ENCODE measurements around the gene EZR. TPM values are rescaled to one million over a fixed set of nuclear protein-coding genes. Genes with fewer than 3 reads are reported as not detected.
"Not testable (repeated sequence)": the region's sequence is repeated elsewhere in the genome, so short reads cannot be mapped to it uniquely, and the experiment has no call there.

EZR gene
- total and polyA plus RNA-seq, 2 experiments from 2014 or later: 399 to 623 TPM

DNA sequence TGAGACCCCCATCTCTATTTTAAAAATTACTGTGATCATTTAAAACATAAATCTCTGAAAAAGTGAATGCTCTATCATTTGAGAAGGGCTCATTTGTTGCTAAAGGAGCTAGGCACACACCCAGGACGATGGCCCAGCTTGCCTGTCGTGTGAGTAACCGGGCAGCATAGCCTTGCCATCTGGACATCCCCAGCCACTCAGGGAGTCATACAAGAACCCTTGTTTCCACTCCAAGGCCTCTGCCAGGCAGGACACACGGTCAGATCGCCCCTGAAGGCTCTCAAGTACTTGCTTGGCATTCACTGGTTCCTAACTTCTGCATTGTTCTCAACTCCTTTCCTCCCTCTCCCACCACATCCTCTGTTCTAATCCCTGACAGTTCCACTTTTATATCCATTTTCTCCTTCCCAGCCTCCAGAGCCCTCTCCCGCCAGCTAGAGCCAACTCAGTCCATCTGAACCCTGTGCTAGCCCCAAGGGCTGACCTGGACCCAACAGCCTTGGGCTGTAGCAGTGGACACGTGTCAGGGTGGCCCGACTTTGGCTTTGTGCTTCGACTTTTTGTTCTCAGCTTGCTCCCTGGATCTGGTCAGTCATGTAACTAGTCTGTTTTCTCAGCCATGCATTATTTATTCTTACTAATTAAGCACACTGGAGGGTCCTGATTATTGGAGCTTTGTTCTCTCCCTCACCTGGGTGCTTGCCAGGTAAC, 15.7 kb upstream of the EZR start:
- DNase-seq (ENCODE audit: low spot score): no peak
- no peaks in the 10 kb centered on the region for H4K20me1 ChIP-seq (ENCODE audit: insufficient read depth, poor library complexity, severe bottlenecking)
- 79% methylated on average over 9 of the region's 9 CpGs for WGBS (ENCODE audit: low lambda C conversion rate, missing lambda C conversion rate)

DNA sequence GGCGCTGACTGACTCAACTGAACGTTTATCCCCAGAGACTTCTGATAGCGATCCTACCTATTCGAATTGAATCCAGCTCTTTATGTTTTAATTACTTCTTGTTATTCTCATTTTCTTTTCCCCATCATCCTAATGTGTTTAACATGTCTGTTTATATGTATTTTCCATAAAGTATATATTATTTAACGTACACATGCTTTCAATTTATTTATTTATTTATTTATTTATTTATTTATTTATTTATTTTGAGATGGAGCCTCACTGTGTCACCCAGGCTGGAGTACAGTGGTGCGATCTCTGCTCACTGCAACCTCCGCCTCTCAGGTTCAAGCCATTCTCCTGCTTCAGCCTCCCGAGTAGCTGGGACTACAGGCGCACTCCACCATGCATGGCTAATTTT, 13.6 kb upstream of the EZR start:
- 95% methylated on average over 9 of the region's 9 CpGs for whole genome bisulfite sequencing (ENCODE audit: low lambda C conversion rate, missing lambda C conversion rate)
- H3K79me2 ChIP-seq; H3K9me3 ChIP-seq (ENCODE audit: low read depth); DNase-seq (ENCODE audit: low spot score); H3K27ac ChIP-seq; H3K36me3 ChIP-seq (replicated peaks; ENCODE audit: insufficient read depth, low read depth); H3K9me2 ChIP-seq (replicated peaks; ENCODE audit: insufficient read depth); H3K4me3 ChIP-seq; H2AFZ ChIP-seq; H4K20me1 ChIP-seq (ENCODE audit: insufficient read depth, poor library complexity, severe bottlenecking); H3K4me2 ChIP-seq; H3K27me3 ChIP-seq: not testable (repeated sequence)
- H3K4me1 ChIP-seq (ENCODE audit: insufficient read depth): peaks cover 15% of the 10 kb centered on the region

More for the DNA sequence above, 15.7 kb upstream of the EZR start:
- Histone ChIP-seq H3K27ac (peak overlapping the region; percentile 89), H3K9me2 (replicated peaks; ENCODE audit: insufficient read depth) (no peaks in the 10 kb centered on the region), H3K4me2 (peak overlapping the region; percentile 66), H3K9me3 (ENCODE audit: low read depth) (no peaks in the 10 kb centered on the region), H3K27me3 (no peaks in the 10 kb centered on the region), H3K4me3 (no peak overlapping the region), H3K4me1 (ENCODE audit: insufficient read depth) (peaks cover 15% of the 10 kb centered on the region), H3K36me3 (replicated peaks; ENCODE audit: insufficient read depth, low read depth) (no peaks in the 10 kb centered on the region), H2AFZ (peak overlapping the region; percentile 18), H3K79me2 (no peaks in the 10 kb centered on the region)
- no peak for TF ChIP-seq EZH2 (IDR thresholded peaks at IDR 0.05; ENCODE audit: borderline replicate concordance)
- no peak for TF ChIP-seq EZH2phosphoT487 (IDR thresholded peaks at IDR 0.05; ENCODE audit: low read depth, severe bottlenecking, unreplicated experiment)
- TF ChIP-seq CTCF (IDR thresholded peaks at IDR 0.05; ENCODE audit: poor library complexity): no peak

DNA sequence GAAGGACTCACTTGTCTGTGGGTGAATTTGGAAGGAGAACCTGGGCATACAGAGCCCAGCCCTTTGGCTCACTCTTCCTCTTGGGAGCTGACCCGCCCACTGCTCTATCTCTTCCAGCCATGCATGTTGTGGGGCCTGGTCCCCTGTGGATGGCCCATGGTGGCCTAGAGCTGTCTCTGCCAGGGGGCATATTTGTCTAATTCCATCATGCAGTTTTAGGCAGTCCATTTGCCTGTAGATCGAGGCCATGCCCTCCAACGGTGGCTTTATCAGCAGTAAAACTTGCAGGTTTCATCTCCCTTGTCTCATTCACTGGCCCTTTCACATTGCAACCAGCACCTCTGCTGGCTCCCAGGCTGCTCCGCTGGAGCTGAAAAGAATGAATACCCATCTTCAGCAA, 12.9 kb upstream of the EZR start:
- H3K4me1 ChIP-seq (ENCODE audit: insufficient read depth): peaks cover 15% of the 10 kb centered on the region
- no peaks in the 10 kb centered on the region for H3K9me3 ChIP-seq (ENCODE audit: low read depth)
- no peaks in the 10 kb centered on the region for H3K9me2 ChIP-seq (replicated peaks; ENCODE audit: insufficient read depth)
- TF ChIP-seq CTCF (IDR thresholded peaks at IDR 0.05; ENCODE audit: poor library complexity): no peak
- no peak for TF ChIP-seq EZH2 (IDR thresholded peaks at IDR 0.05; ENCODE audit: borderline replicate concordance)
- no peak for TF ChIP-seq EZH2phosphoT487 (IDR thresholded peaks at IDR 0.05; ENCODE audit: low read depth, severe bottlenecking, unreplicated experiment)
- no peak overlapping the region for H2AFZ ChIP-seq
- H3K4me2 ChIP-seq: no peak overlapping the region
- H3K36me3 ChIP-seq (replicated peaks; ENCODE audit: insufficient read depth, low read depth): no peaks in the 10 kb centered on the region
- H3K4me3 ChIP-seq: no peak overlapping the region
- no peaks in the 10 kb centered on the region for H4K20me1 ChIP-seq (ENCODE audit: insufficient read depth, poor library complexity, severe bottlenecking)
- no peak overlapping the region for H3K27ac ChIP-seq
- H3K27me3 ChIP-seq: no peaks in the 10 kb centered on the region
- no peak for DNase-seq (ENCODE audit: low spot score)
- H3K79me2 ChIP-seq: no peaks in the 10 kb centered on the region
- WGBS (ENCODE audit: low lambda C conversion rate, missing lambda C conversion rate): 70% methylated on average over 4 of the region's 4 CpGs

DNA sequence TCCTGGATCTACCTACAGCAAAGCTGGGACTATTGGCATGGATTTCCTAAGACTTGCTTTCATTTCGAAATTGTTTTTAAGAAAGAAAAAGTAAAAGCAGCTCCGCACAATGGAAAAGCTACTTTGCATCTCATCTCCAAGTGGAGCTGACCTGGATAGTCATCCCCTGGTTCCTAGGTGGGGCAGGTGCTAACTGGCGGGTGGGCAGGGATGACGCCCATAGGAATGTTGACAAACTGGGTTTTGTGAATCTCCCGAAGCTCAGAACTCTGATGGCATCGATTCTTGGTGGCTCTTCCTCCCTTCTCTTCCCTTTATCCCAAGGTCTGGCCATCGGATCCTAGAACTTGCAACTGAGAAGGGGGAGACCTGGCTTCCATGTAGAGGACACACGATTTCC, 12.4 kb upstream of the EZR start:
- H3K36me3 ChIP-seq (replicated peaks; ENCODE audit: insufficient read depth, low read depth): no peaks in the 10 kb centered on the region
- WGBS (ENCODE audit: low lambda C conversion rate, missing lambda C conversion rate): 82% methylated on average over 8 of the region's 8 CpGs
- H4K20me1 ChIP-seq (ENCODE audit: insufficient read depth, poor library complexity, severe bottlenecking): no peaks in the 10 kb centered on the region
- H3K4me2 ChIP-seq: no peak overlapping the region
- no peak overlapping the region for H3K27ac ChIP-seq
- no peak for DNase-seq (ENCODE audit: low spot score)
- H3K79me2 ChIP-seq: no peaks in the 10 kb centered on the region
- H3K27me3 ChIP-seq: no peaks in the 10 kb centered on the region
- H2AFZ ChIP-seq: no peak overlapping the region
- no peaks in the 10 kb centered on the region for H3K9me2 ChIP-seq (replicated peaks; ENCODE audit: insufficient read depth)
- TF ChIP-seq CTCF (IDR thresholded peaks at IDR 0.05; ENCODE audit: poor library complexity) (no peak), EZH2 (IDR thresholded peaks at IDR 0.05; ENCODE audit: borderline replicate concordance) (no peak), EZH2phosphoT487 (IDR thresholded peaks at IDR 0.05; ENCODE audit: low read depth, severe bottlenecking, unreplicated experiment) (no peak)
- no peak overlapping the region for H3K4me3 ChIP-seq
- H3K4me1 ChIP-seq (ENCODE audit: insufficient read depth): peaks cover 15% of the 10 kb centered on the region
- H3K9me3 ChIP-seq (ENCODE audit: low read depth): no peaks in the 10 kb centered on the region
